Measurements from ENCODE around the gene ZFYVE1.
"Not testable (repeated sequence)": the region's sequence is repeated elsewhere in the genome, so short reads cannot be mapped to it uniquely, and the experiment has no call there.

ZFYVE1 gene

DNA sequence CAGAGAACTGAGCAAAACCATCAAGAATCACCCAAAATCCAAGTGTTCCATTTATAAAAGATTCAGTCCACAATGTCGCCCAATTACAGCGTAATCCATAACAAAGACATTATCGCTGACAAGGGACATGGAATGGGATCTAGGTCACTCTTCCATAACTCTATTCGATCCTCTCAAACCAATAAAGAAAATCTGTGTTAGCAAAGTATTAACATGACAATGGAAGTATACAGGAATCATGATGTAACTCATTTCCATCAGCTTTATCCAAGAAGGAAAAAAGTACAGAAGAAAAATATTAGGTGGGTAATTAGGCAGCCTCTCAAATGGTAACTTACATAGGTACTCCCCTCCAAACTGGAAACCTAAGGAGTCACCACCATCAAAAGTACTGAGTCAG is 4.9 kb downstream of the ZFYVE1 start:
- TF ChIP-seq, protein P1, sequence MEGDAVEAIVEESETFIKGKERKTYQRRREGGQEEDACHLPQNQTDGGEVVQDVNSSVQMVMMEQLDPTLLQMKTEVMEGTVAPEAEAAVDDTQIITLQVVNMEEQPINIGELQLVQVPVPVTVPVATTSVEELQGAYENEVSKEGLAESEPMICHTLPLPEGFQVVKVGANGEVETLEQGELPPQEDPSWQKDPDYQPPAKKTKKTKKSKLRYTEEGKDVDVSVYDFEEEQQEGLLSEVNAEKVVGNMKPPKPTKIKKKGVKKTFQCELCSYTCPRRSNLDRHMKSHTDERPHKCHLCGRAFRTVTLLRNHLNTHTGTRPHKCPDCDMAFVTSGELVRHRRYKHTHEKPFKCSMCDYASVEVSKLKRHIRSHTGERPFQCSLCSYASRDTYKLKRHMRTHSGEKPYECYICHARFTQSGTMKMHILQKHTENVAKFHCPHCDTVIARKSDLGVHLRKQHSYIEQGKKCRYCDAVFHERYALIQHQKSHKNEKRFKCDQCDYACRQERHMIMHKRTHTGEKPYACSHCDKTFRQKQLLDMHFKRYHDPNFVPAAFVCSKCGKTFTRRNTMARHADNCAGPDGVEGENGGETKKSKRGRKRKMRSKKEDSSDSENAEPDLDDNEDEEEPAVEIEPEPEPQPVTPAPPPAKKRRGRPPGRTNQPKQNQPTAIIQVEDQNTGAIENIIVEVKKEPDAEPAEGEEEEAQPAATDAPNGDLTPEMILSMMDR (IDR thresholded peaks at IDR 0.05; ENCODE audit: insufficient read depth, missing control alignments), result no peak
- DNase-seq (ENCODE audit: insufficient read length, low spot score) (no peak), FAIRE-seq (no peak)

DNA sequence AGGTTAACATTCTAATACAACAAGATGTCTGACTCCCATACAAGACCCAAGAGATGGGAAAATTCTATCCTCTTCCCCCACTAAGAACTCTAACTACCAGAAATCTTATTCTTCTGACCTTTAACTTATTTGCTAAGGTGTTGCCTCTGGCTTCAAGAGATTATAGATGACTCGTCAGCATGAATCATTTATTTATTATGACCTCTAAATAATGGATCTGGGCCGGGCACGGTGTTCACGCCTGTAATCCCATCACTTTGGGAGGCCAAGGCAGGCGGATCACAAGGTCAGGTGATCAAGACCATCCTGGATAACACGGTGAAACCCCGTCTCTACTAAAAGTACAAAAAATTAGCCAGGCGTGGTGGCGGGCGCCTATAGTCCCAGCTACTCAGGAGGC is 10.9 kb downstream of the ZFYVE1 start:
- DNase-seq (ENCODE audit: insufficient read length, low spot score); FAIRE-seq: not testable (repeated sequence)

DNA sequence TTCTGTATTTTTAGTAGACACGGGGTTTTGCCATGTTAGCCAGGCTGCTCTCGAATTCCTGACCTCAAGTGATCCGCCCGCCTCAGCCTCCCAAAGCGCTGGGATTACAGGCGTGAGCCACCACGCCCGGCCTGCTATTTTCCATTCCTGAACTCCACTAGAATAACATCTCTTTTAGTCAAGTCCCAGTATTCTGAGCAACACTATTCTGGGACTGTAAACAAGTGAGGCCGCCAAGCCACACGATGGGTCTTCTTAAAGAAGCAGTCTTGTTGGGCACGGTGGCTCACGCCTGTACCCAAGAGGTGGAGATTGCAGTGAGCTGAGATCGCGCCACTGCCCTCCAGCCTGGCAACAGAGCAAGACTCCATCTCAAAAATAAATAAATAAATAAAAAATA is 11.4 kb downstream of the ZFYVE1 start:
- FAIRE-seq; DNase-seq (ENCODE audit: insufficient read length, low spot score): not testable (repeated sequence)

DNA sequence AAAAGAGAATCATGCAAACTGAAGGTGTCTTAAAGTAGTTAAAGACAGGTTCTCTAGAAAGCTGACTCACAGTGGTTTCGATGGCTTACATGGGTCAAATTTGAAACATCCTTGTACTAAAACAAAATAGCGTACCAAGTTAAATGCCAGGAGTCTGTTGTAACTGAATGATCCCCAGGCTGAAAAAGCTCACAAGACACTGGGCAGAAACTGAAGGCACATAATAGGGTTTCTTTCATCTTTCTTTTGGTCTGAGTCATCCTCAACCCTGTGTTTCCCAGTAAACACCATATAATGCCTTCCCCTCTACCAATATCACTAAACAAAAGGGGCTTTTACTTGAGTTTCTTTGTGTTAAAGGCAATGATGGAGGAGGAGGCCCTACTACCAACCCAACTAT is 12.8 kb downstream of the ZFYVE1 start:
- FAIRE-seq, result no peak
- no peak for DNase-seq (ENCODE audit: insufficient read length, low spot score)
- TF ChIP-seq, protein P1 (IDR thresholded peaks at IDR 0.05; ENCODE audit: insufficient read depth, missing control alignments), result no peak

DNA sequence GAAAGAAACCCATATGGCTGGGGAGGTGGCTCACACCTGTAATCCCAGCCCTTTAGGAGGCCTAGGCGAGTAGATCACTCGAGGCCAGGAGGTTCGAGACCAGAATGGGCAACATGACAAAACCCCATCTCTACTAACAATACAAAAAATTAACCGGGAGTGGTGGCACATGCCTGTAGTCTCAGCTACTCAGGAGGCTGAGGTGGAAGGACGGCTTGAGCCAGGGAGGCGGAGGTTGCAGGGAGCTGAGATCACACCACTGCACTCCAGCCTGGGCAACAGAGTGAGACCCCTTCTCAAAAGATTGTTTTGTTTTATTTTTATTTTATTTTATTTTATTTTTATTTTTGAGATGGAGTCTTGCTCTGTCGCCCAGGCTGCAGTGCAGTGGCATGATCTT is 15.7 kb downstream of the ZFYVE1 start:
- FAIRE-seq; DNase-seq (ENCODE audit: insufficient read length, low spot score): not testable (repeated sequence)

DNA sequence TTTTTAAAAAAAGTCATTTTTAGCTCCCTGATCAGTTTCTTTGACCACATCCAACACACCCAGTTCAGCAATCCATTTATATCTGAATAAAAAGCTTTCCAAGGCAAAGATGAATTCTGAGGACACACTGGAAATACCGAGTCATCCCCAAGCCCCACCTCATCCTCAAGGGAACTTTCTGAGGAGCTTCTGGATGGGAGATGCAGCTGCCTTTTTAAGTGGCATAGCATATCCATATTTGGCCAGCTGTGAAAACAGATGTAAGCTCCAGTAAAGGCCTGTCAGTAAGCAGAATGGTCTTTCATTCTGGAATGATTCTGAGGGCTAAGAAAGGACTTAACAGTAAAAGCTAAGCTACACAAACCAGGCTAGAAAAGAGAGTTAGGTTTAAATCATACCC is 18.4 kb downstream of the ZFYVE1 start:
- DNase-seq (ENCODE audit: insufficient read length, low spot score) (no peak), FAIRE-seq (no peak)
- TF ChIP-seq, protein P1 (IDR thresholded peaks at IDR 0.05; ENCODE audit: insufficient read depth, missing control alignments), result no peak

DNA sequence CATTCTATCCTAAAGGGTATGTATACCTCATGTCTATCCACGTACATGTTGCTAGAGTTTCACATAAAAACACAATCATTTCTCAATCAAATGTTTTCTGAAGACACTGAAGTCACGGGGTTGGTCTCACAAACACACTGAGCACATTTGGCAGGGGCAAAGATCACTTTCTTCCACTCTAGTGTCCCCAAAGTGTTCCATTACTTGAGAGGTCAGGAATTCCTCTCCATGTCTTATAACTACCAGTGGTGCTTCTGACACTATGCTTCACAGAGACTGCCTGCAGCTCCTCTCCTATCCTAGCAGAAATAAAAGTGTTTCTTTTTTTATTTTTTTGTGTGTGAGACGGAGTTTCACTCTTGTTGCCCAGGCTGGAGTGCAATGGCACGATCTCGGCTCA is 19.1 kb downstream of the ZFYVE1 start:
- FAIRE-seq (no peak), DNase-seq (ENCODE audit: insufficient read length, low spot score) (no peak)
- TF ChIP-seq, protein P1 (IDR thresholded peaks at IDR 0.05; ENCODE audit: insufficient read depth, missing control alignments), result no peak

DNA sequence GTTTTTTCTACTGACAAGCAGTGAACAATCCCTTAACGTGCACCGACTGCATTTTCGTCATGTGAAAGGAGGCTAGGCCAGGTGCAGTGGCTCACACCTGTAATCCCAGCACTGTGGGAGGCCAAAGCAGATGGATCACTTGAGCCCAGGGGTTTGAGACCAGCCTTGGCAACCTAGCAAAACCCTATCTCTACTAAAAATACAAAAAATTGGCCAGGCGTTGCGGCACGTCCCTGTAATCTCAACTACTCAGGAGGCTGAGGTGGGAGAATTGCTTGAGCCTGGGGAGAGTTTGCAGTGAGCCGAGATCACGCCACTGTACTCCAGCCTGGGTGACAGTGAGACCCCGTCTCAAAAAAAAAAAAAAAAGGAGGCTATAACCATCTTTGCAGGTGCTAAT is 22.3 kb downstream of the ZFYVE1 start:
- DNase-seq (ENCODE audit: insufficient read length, low spot score); FAIRE-seq: not testable (repeated sequence)

DNA sequence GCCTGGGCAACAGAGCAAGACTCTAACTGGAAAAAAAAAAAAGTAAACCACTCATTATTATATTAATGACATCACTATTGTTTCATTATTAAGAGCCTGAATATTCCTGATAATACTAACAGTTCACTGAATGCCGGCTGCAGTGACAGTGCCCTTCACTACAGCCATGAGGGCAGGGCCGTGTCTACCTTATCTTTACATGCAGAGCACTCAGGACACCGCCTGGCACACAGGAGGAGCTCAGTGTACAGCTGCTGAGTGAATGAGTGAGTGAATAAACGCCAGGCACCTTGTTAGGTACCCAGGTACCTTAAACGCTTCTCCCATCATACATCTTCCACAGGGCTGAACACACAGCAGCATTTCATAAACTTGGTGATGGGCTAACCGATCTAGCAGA is 23.2 kb downstream of the ZFYVE1 start:
- TF ChIP-seq, protein P1 (IDR thresholded peaks at IDR 0.05; ENCODE audit: insufficient read depth, missing control alignments), result no peak
- FAIRE-seq, result no peak
- DNase-seq (ENCODE audit: insufficient read length, low spot score), result no peak

DNA sequence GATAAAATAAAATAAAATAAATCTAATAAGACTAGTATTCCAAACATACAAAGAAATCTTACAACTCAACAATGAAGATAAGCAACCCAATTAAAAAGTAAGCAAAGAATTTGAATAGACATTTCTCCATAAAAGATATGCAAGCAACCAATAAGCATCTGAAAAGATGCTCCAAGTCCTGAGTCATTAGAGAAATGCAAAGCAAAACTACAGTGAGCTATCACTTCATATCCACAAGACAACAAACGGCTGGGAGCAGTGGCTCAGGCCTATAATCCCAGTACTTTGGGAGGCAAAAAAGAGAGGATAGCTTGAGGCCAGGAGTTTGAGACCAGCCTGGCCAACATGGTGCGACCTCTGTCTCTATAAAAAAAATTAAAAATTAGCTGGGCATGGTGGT is 26.8 kb downstream of the ZFYVE1 start:
- DNase-seq (ENCODE audit: insufficient read length, low spot score) (no peak), FAIRE-seq (no peak)
- TF ChIP-seq, protein P1 (IDR thresholded peaks at IDR 0.05; ENCODE audit: insufficient read depth, missing control alignments), result no peak

All from D721Med (cell line).